ENCODE measurements around the gene IGSF9. TPM values are rescaled to one million over a fixed set of nuclear protein-coding genes. Genes with fewer than 3 reads are reported as not detected.

IGSF9 gene
- total and polyA plus RNA-seq, 2 of the 4 experiments (the other 2 are of a cell fraction): 0.05 TPM; not detected in 1

DNA sequence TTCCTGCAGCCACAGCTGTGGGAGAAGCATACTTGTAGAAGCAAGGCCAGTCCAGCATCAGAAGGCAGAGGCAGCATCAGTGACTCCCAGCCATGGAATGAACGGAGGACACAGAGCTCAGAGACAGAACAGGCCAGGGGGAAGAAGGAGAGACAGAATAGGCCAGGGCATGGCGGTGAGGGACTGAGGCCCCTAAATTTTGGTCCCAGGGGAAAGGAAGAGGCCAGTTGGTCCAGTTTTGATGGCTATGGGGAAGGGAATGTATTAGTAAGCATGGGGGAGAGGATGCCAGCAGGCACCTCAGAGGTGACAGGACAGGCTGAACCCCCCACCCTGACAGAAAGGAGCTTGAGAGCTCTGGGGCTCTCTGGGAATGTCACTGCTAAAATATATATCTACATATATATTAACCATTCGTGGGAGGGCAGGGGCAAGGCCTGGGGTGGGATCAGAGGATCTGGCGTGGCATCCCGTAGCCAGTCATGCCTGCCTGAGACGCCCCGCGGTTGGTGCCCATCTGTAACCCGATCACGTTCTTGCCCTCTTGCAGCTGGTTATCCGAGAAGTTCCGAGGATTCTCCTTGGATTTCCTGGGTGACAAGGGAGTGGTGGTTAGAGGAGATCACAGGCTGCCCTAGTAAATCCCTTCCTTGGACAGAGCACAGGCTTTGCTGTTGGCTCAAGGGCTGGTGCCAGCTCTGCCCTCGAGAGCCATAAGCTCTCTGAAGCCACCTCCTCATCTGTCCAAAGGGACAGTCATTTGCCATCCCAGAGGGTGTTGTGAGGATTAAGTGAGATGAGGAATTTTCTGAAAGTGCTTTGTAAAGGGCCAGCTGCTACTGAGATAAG, 26.8 kb downstream of the IGSF9 start:
- intact Hi-C loops (cut with micrococcal nuclease): no loop called here
- Histone ChIP-seq H3K27me3 (ENCODE audit: control insufficient read depth, insufficient read depth, low read length) (no peaks in the 10 kb centered on the region), H3K23ac (ENCODE audit: low read depth, low read length) (no peak overlapping the region), H3K56ac (ENCODE audit: extremely low read depth, insufficient read depth, low read length) (no peak overlapping the region), H3K4me2 (ENCODE audit: low read depth, low read length) (no peak overlapping the region), H4K91ac (ENCODE audit: insufficient read depth, low read depth, low read length) (no peak overlapping the region), H3K9me1 (ENCODE audit: insufficient read depth, low read length) (peaks cover 46% of the 10 kb centered on the region), H2AK5ac (ENCODE audit: low read depth, low read length) (peak overlapping the region; percentile 14; the same call in 1 of the 2 replicates), H3K4ac (ENCODE audit: low read depth, low read length) (no peak overlapping the region), H3K18ac (ENCODE audit: low read depth, low read length) (no peak overlapping the region), H3K4me3 (ENCODE audit: insufficient read depth, low read depth, low read length) (no peak overlapping the region), H2BK5ac (ENCODE audit: low read depth, low read length, poor library complexity, severe bottlenecking) (peak overlapping the region; percentile 42), H2BK20ac (ENCODE audit: low read depth, low read length) (no peak overlapping the region), H3K14ac (replicated peaks; ENCODE audit: low read depth, low read length) (no peak overlapping the region; the same call in 1 of the 2 replicates), H4K8ac (ENCODE audit: low read depth in 2 of 2, low read length in 2 of 2) (no peak overlapping the region), H3K9ac (ENCODE audit: low read depth, low read length) (no peak overlapping the region), H3K27ac (ENCODE audit: insufficient read depth, low read length) (peak overlapping the region; percentile 16), H3K36me3 (ENCODE audit: control insufficient read depth, insufficient read depth, low read length) (peaks cover 37% of the 10 kb centered on the region), H3K79me1 (ENCODE audit: low read depth in 1 of 2, low read length in 2 of 2) (peaks cover 9 to 76% of the 10 kb centered on the region in 2 experiments), H2BK120ac (ENCODE audit: low read depth, low read length) (no peak overlapping the region), H4K20me1 (ENCODE audit: insufficient read depth, low read length) (peaks cover 80% of the 10 kb centered on the region), H2AK9ac (replicated peaks; ENCODE audit: low read depth, low read length, poor library complexity) (no peak overlapping the region), H3K4me1 (ENCODE audit: control insufficient read depth, insufficient read depth, low read length) (peaks cover 39% of the 10 kb centered on the region), H2AFZ (replicated peaks; ENCODE audit: low read length, poor library complexity) (no peak overlapping the region), H4K5ac (ENCODE audit: low read depth, low read length) (no peak overlapping the region), H2BK15ac (ENCODE audit: low read depth, low read length) (no peak overlapping the region; the same call in 2 of the 3 replicates), H3K9me3 (ENCODE audit: control insufficient read depth, insufficient read depth, low read length) (no peaks in the 10 kb centered on the region)
- WGBS, 2 experiments (ENCODE audit: extremely low coverage in 2 of 2, insufficient read length in 1 of 2): no CpG with 5 or more reads among the region's 13 CpGs
- ChIA-PET CTCF (interaction anchor here (0.5 kb wide), 1 partner anchor 87 kb away, joined by 4 read pairs; no protein-coding TSS in a partner anchor), POLR2A (ENCODE audit: unreplicated experiment) (no interaction called here)
- dilution Hi-C loops (cut with HindIII; ENCODE audit: low sequenced_read_pairs, unreplicated experiment): no loop called here
- BruUV-seq (replicated peaks): TSS peak; percentile 65
- DNase-seq (peak; percentile 67), ATAC-seq (ENCODE audit: low read depth) (peak; percentile 30; the same call in 1 of the 2 replicates)
- in situ Hi-C loops (cut with MboI; ENCODE audit: low sequenced_read_pairs): no loop called here
- no peak for TF ChIP-seq POLR2A (IDR thresholded peaks at IDR 0.05; ENCODE audit: low read depth, low read length)
- TF ChIP-seq RAD21 (IDR thresholded peaks at IDR 0.05; ENCODE audit: low read length): no peak
- TF ChIP-seq SMC3 (IDR thresholded peaks at IDR 0.05; ENCODE audit: low read depth, low read length): no peak
- TF ChIP-seq RCOR1 (IDR thresholded peaks at IDR 0.05; ENCODE audit: insufficient replicate concordance, low read length): no peak
- no peak for TF ChIP-seq MXI1 (IDR thresholded peaks at IDR 0.05; ENCODE audit: borderline replicate concordance, low read depth, low read length)
- TF ChIP-seq MAZ (IDR thresholded peaks at IDR 0.05; ENCODE audit: borderline replicate concordance, low read depth, low read length): no peak
- no peak for TF ChIP-seq ELK1 (IDR thresholded peaks at IDR 0.05; ENCODE audit: borderline replicate concordance, low read depth, low read length)
- TF ChIP-seq RFX5 (IDR thresholded peaks at IDR 0.05; ENCODE audit: low read depth, low read length): no peak
- TF ChIP-seq MAFK (IDR thresholded peaks at IDR 0.05; ENCODE audit: low read depth, low read length): no peak
- no peak for TF ChIP-seq USF2 (IDR thresholded peaks at IDR 0.05; ENCODE audit: low read depth, low read length)
- TF ChIP-seq CEBPB (IDR thresholded peaks at IDR 0.05; ENCODE audit: low read depth, low read length): no peak
- TF ChIP-seq NFE2L2 (IDR thresholded peaks at IDR 0.05; ENCODE audit: low read depth, low read length): no peak
- no peak for TF ChIP-seq CTCF (conservative IDR thresholded peaks at IDR 0.05; ENCODE audit: low read depth, low read length)
- no peak for TF ChIP-seq BHLHE40 (IDR thresholded peaks at IDR 0.05; ENCODE audit: low read depth, low read length)

Measured in IMR-90 (cell line).